ENCODE results near the gene NHSL2.

- TF ChIP-seq CTCF (IDR thresholded peaks at IDR 0.05; ENCODE audit: low read depth, low read length) (no peak), POLR2A (IDR thresholded peaks at IDR 0.05; ENCODE audit: extremely low read depth, insufficient read length) (no peak)
Measured at GRCh38 chrX:72143609-72143907, 232.9 kb downstream of the NHSL2 start.

All from NB4 (cell line).